ENCODE results near the gene CFAP68.
"Not testable (repeated sequence)": the region's sequence is repeated elsewhere in the genome, so short reads cannot be mapped to it uniquely, and the experiment has no call there.

CFAP68 gene

DNA sequence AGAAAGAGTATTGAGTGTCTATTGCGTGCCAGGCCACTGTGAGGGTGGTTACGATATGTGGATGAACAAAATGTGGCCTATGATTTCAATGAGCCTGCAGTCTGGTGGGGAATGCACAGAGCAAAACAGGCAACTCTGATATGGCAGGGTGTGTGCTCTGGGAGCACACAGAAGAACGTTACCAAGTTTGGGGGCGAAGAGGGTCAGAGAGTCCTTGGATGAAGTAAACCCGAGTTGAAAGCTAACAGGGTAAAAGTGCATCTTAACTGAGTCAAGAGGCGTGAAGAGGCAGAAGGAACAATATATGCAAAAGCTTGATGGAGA is 258 bp downstream of the CFAP68 start:
- WGBS (ENCODE audit: insufficient coverage): 64% methylated on average over 4 of the region's 6 CpGs
- ChIA-PET CTCF (interaction anchor here (0.7 to 1.0 kb wide), 3 partner anchors 46 to 103 kb away, joined by 3 to 5 read pairs (median 4); no protein-coding TSS in a partner anchor), POLR2A (interaction anchor here (0.7 kb wide), 1 partner anchor 57 kb away, joined by 3 read pairs; no protein-coding TSS in a partner anchor)
- DNase-seq: no peak
- Histone ChIP-seq H3K4me1 (ENCODE audit: control extremely low read depth in 1 of 4, control insufficient read depth in 4 of 4, insufficient read depth in 4 of 4, low read length in 3 of 4) (peaks cover 6 to 15% (median 12%) of the 10 kb centered on the region in 4 experiments), H3K4me3 (ENCODE audit: control insufficient read depth in 1 of 7, extremely low read depth in 1 of 7, insufficient read depth in 4 of 7, low read depth in 2 of 7, low read length in 6 of 7) (peak overlapping the region; percentile 61 to 98 (median 90)), H3K9me3 (ENCODE audit: control extremely low read depth in 1 of 5, control insufficient read depth in 4 of 5, insufficient read depth in 2 of 5, low read depth in 1 of 5, low read length in 4 of 5) (no peaks in the 10 kb centered on the region), H3K36me3 (ENCODE audit: control insufficient read depth in 4 of 4, insufficient read depth in 4 of 4, low read length in 3 of 4) (peaks cover 8 to 23% (median 13%) of the 10 kb centered on the region in 4 experiments), H3K27me3 (replicated peaks in 2 of 5; ENCODE audit: control insufficient read depth in 4 of 5, insufficient read depth in 5 of 5, low read length in 4 of 5) (no peaks in the 10 kb centered on the region), H3K27ac (ENCODE audit: insufficient read depth in 1 of 2, low read depth in 1 of 2, low read length in 2 of 2, poor library complexity in 1 of 2, severe bottlenecking in 2 of 2) (peak overlapping the region; percentile 94 to 98)

DNA sequence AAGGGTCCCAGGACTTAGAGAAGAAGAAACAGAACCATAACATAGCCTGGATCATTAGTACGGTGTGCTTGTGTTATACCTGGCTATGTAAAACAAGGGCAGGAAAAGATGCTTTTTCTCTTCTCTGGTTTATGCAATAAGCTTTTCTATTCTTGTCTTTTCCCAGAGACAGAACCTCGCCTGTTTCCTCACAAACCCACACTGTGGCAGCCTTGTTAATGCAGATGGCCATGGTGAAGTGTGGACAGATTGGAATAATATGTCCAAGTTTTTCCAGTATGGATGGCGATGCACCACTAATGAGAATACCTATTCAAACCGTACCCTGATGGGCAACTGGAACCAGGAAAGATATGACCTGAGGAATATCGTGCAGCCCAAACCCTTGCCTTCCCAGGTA is 2.9 kb downstream of the CFAP68 start:
- H3K27ac ChIP-seq (ENCODE audit: insufficient read depth in 1 of 2, low read depth in 1 of 2, low read length in 2 of 2, poor library complexity in 1 of 2, severe bottlenecking in 2 of 2): no peak overlapping the region
- no peak for DNase-seq
- peaks cover 6 to 15% (median 12%) of the 10 kb centered on the region in 4 experiments for H3K4me1 ChIP-seq (ENCODE audit: control extremely low read depth in 1 of 4, control insufficient read depth in 4 of 4, insufficient read depth in 4 of 4, low read length in 3 of 4)
- H3K27me3 ChIP-seq (replicated peaks in 2 of 5; ENCODE audit: control insufficient read depth in 4 of 5, insufficient read depth in 5 of 5, low read length in 4 of 5): no peaks in the 10 kb centered on the region
- H3K9me3 ChIP-seq (ENCODE audit: control extremely low read depth in 1 of 5, control insufficient read depth in 4 of 5, insufficient read depth in 2 of 5, low read depth in 1 of 5, low read length in 4 of 5): no peaks in the 10 kb centered on the region
- ChIA-PET CTCF (interaction anchor here (1.3 to 1.9 kb wide), 5 partner anchors 9 to 100 kb away, joined by 3 to 9 read pairs (median 4); partner anchors contain the start of gene ALG9), POLR2A (no interaction called here)
- WGBS (ENCODE audit: insufficient coverage): 100% methylated on average over 4 of the region's 5 CpGs
- no peak overlapping the region for H3K4me3 ChIP-seq (ENCODE audit: control insufficient read depth in 1 of 7, extremely low read depth in 1 of 7, insufficient read depth in 4 of 7, low read depth in 2 of 7, low read length in 6 of 7)
- peaks cover 0 to 3% (median under 1%) of the 10 kb centered on the region in 4 experiments for H3K36me3 ChIP-seq (ENCODE audit: control insufficient read depth in 4 of 4, insufficient read depth in 4 of 4, low read length in 3 of 4)

DNA sequence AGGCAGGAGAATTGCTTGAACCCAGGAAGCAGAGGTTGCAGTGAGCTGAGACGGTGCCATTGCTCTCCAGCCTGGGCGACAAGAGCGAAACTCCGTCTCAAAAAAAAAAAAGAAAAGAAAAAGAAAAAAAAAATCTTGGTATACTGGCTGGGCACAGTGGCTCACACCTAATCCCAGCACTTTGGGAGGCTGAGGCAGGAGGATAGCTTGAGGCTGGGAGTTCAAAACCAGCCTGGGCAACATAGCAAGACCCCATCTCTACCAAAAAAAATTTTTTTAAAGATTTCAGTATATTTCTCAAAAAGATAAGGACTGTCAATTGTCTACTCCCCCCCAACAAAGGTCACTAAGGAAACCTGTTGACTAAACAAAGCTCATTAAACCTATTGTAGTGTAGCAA is 5.7 kb downstream of the CFAP68 start:
- H3K4me3 ChIP-seq (ENCODE audit: control insufficient read depth in 1 of 7, extremely low read depth in 1 of 7, insufficient read depth in 4 of 7, low read depth in 2 of 7, low read length in 6 of 7); H3K27ac ChIP-seq (ENCODE audit: insufficient read depth in 1 of 2, low read depth in 1 of 2, low read length in 2 of 2, poor library complexity in 1 of 2, severe bottlenecking in 2 of 2); POLR2A ChIA-PET; DNase-seq; H3K27me3 ChIP-seq (replicated peaks in 2 of 5; ENCODE audit: control insufficient read depth in 4 of 5, insufficient read depth in 5 of 5, low read length in 4 of 5); H3K36me3 ChIP-seq (ENCODE audit: control insufficient read depth in 4 of 4, insufficient read depth in 4 of 4, low read length in 3 of 4); H3K9me3 ChIP-seq (ENCODE audit: control extremely low read depth in 1 of 5, control insufficient read depth in 4 of 5, insufficient read depth in 2 of 5, low read depth in 1 of 5, low read length in 4 of 5); H3K4me1 ChIP-seq (ENCODE audit: control extremely low read depth in 1 of 4, control insufficient read depth in 4 of 4, insufficient read depth in 4 of 4, low read length in 3 of 4): not testable (repeated sequence)
- 100% methylated on average over 1 of the region's 4 CpGs for WGBS (ENCODE audit: insufficient coverage)
- CTCF ChIA-PET: interaction anchor here (0.7 kb wide), 2 partner anchors 23 to 97 kb away, joined by 3 read pairs; no protein-coding TSS in a partner anchor

DNA sequence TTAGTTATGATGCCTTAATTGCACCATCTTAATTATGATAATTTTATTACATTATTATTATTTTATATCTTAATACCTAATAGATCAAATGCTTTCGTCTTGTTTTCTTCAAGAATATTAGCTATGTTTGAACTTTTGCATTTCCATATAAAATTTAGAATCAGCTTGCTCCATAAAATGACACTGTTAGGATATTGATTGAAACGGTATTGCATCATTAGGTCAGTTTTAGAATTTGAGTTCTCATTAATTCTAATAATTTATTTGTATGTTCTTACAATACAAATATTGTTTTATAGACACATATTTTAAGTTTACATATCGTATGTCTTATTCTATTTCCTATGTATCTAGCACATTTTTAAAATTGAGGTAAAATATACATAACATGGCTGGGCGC is 6.7 kb downstream of the CFAP68 start:
- Histone ChIP-seq H3K36me3 (ENCODE audit: control insufficient read depth in 4 of 4, insufficient read depth in 4 of 4, low read length in 3 of 4) (peaks cover 0 to 3% (median under 1%) of the 10 kb centered on the region in 4 experiments), H3K27ac (ENCODE audit: insufficient read depth in 1 of 2, low read depth in 1 of 2, low read length in 2 of 2, poor library complexity in 1 of 2, severe bottlenecking in 2 of 2) (no peak overlapping the region), H3K4me3 (ENCODE audit: control insufficient read depth in 1 of 7, extremely low read depth in 1 of 7, insufficient read depth in 4 of 7, low read depth in 2 of 7, low read length in 6 of 7) (no peak overlapping the region), H3K9me3 (ENCODE audit: control extremely low read depth in 1 of 5, control insufficient read depth in 4 of 5, insufficient read depth in 2 of 5, low read depth in 1 of 5, low read length in 4 of 5) (no peaks in the 10 kb centered on the region), H3K27me3 (replicated peaks in 2 of 5; ENCODE audit: control insufficient read depth in 4 of 5, insufficient read depth in 5 of 5, low read length in 4 of 5) (no peaks in the 10 kb centered on the region), H3K4me1 (ENCODE audit: control extremely low read depth in 1 of 4, control insufficient read depth in 4 of 4, insufficient read depth in 4 of 4, low read length in 3 of 4) (no peaks in the 10 kb centered on the region)
- ChIA-PET CTCF (no interaction called here), POLR2A (no interaction called here)
- 40% methylated on average over 1 of the region's 4 CpGs for WGBS (ENCODE audit: insufficient coverage)
- no peak for DNase-seq

DNA sequence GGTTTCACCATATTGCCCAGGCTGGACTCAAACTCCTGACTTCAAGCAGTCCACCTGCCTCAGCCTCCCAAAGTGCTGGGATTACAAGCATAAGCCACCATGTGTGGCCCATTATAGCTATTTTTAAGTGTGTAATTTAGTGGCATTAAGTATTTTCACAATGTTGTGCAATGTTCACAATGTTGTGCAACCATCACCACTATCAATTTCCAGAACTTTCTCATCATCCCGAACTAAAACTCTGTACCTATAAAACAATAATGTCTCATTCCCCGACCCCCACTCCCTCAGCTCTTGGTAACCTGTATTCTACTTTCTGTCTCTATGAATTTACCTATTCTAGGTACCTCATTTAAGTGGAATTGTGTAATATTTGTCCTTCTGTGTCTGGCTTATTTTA is 7.5 kb downstream of the CFAP68 start:
- H3K4me1 ChIP-seq (ENCODE audit: control extremely low read depth in 1 of 4, control insufficient read depth in 4 of 4, insufficient read depth in 4 of 4, low read length in 3 of 4): no peaks in the 10 kb centered on the region
- ChIA-PET CTCF (no interaction called here), POLR2A (no interaction called here)
- H3K4me3 ChIP-seq (ENCODE audit: control insufficient read depth in 1 of 7, extremely low read depth in 1 of 7, insufficient read depth in 4 of 7, low read depth in 2 of 7, low read length in 6 of 7): no peak overlapping the region
- DNase-seq: no peak
- H3K27ac ChIP-seq (ENCODE audit: insufficient read depth in 1 of 2, low read depth in 1 of 2, low read length in 2 of 2, poor library complexity in 1 of 2, severe bottlenecking in 2 of 2): no peak overlapping the region
- H3K36me3 ChIP-seq (ENCODE audit: control insufficient read depth in 4 of 4, insufficient read depth in 4 of 4, low read length in 3 of 4): peaks cover 0 to 3% (median under 1%) of the 10 kb centered on the region in 4 experiments
- no CpG with 5 or more reads among the region's 2 CpGs for WGBS (ENCODE audit: insufficient coverage)
- no peaks in the 10 kb centered on the region for H3K9me3 ChIP-seq (ENCODE audit: control extremely low read depth in 1 of 5, control insufficient read depth in 4 of 5, insufficient read depth in 2 of 5, low read depth in 1 of 5, low read length in 4 of 5)
- no peaks in the 10 kb centered on the region for H3K27me3 ChIP-seq (replicated peaks in 2 of 5; ENCODE audit: control insufficient read depth in 4 of 5, insufficient read depth in 5 of 5, low read length in 4 of 5)

DNA sequence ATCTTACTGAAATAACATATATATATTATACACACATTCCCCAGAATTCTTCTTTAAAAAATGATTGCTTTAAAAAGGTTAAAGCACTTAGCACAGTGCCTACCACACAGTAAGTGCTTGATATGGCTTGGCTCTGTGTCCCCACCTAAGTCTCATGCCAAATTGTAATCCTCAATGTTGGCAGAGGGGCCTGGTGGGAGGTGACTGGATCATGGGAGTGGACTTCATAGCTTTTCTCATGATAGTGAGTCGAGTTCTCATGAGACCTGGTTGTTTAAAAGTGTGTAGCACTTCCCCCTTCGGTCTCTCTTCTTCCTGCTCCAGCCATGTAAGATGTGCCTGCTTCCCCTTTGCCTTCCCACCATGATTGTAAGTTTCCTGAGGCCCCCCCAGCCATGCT is 26.1 kb downstream of the CFAP68 start:
- Histone ChIP-seq H3K4me1 (ENCODE audit: control extremely low read depth in 1 of 4, control insufficient read depth in 4 of 4, insufficient read depth in 4 of 4, low read length in 3 of 4) (no peaks in the 10 kb centered on the region), H3K9me3 (ENCODE audit: control extremely low read depth in 1 of 5, control insufficient read depth in 4 of 5, insufficient read depth in 2 of 5, low read depth in 1 of 5, low read length in 4 of 5) (peaks cover 0 to 3% (median 0%) of the 10 kb centered on the region in 5 experiments), H3K4me3 (ENCODE audit: control insufficient read depth in 1 of 7, extremely low read depth in 1 of 7, insufficient read depth in 4 of 7, low read depth in 2 of 7, low read length in 6 of 7) (no peak overlapping the region), H3K27ac (ENCODE audit: insufficient read depth in 1 of 2, low read depth in 1 of 2, low read length in 2 of 2, poor library complexity in 1 of 2, severe bottlenecking in 2 of 2) (no peak overlapping the region), H3K27me3 (replicated peaks in 2 of 5; ENCODE audit: control insufficient read depth in 4 of 5, insufficient read depth in 5 of 5, low read length in 4 of 5) (peaks cover 0 to 8% (median 5%) of the 10 kb centered on the region in 5 experiments), H3K36me3 (ENCODE audit: control insufficient read depth in 4 of 4, insufficient read depth in 4 of 4, low read length in 3 of 4) (no peaks in the 10 kb centered on the region)
- ChIA-PET CTCF (interaction anchor here (0.8 kb wide), 1 partner anchor 8 kb away, joined by 3 read pairs; no protein-coding TSS in a partner anchor), POLR2A (no interaction called here)
- DNase-seq: no peak
- 73% methylated on average over 2 of the region's 2 CpGs for WGBS (ENCODE audit: insufficient coverage)

DNA sequence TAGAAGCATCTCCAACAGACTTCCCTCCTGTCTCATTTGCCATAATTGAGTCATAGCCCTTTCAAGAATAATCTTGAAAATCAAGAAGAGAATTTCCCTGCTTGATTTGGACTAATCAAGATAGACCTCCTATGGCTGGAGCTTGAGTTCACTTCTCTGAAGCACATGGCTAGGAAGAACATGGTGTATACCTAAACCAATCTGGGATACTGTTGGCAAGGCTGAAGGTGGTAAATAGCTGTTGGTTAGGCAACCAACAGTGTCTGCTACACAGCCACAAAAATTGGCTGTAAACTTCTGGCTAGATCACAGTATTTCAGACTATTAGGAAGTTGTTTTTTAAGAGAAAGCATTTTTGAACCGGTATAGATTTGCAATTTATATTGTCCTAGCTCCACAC is 27.3 kb downstream of the CFAP68 start:
- DNase-seq: no peak
- Histone ChIP-seq H3K27ac (ENCODE audit: insufficient read depth in 1 of 2, low read depth in 1 of 2, low read length in 2 of 2, poor library complexity in 1 of 2, severe bottlenecking in 2 of 2) (no peak overlapping the region), H3K4me3 (ENCODE audit: control insufficient read depth in 1 of 7, extremely low read depth in 1 of 7, insufficient read depth in 4 of 7, low read depth in 2 of 7, low read length in 6 of 7) (no peak overlapping the region), H3K4me1 (ENCODE audit: control extremely low read depth in 1 of 4, control insufficient read depth in 4 of 4, insufficient read depth in 4 of 4, low read length in 3 of 4) (no peaks in the 10 kb centered on the region), H3K9me3 (ENCODE audit: control extremely low read depth in 1 of 5, control insufficient read depth in 4 of 5, insufficient read depth in 2 of 5, low read depth in 1 of 5, low read length in 4 of 5) (peaks cover 0 to 3% (median 0%) of the 10 kb centered on the region in 5 experiments), H3K36me3 (ENCODE audit: control insufficient read depth in 4 of 4, insufficient read depth in 4 of 4, low read length in 3 of 4) (no peaks in the 10 kb centered on the region), H3K27me3 (replicated peaks in 2 of 5; ENCODE audit: control insufficient read depth in 4 of 5, insufficient read depth in 5 of 5, low read length in 4 of 5) (peaks cover 3 to 20% (median 14%) of the 10 kb centered on the region in 5 experiments)
- ChIA-PET POLR2A (no interaction called here), CTCF (no interaction called here)
- no CpG with 5 or more reads among the region's 1 CpG for WGBS (ENCODE audit: insufficient coverage)

All from common myeloid progenitor, CD34-positive (primary cell).